Mononuclear cell (primary cell): ENCODE measurements around the gene FBXO31. TPM values are rescaled to one million over a fixed set of nuclear protein-coding genes. Genes with fewer than 3 reads are reported as not detected.

Source experiments
- H3K27me3 ChIP-seq: 2 replicates; pipeline ENCODE4 v1.6.0; 2011; ENCODE audit warnings: low read length, control low read depth; ENCODE audit not compliant: insufficient read depth
- H3K4me1 ChIP-seq: 2 replicates; pipeline ENCODE4 v1.5.1; 2011; ENCODE audit warnings: mild to moderate bottlenecking, low read length, control low read depth; ENCODE audit not compliant: insufficient read depth
- H3K4me3 ChIP-seq: 2 replicates; pipeline ENCODE4 v1.5.1; 2011; ENCODE audit warnings: mild to moderate bottlenecking, low read length, moderate library complexity
- H3K9me3 ChIP-seq: 2 replicates; pipeline ENCODE4 v1.5.1; 2011; ENCODE audit warnings: low read depth, mild to moderate bottlenecking, control low read depth, low read length
- total RNA-seq: library from RNA; depleted of rRNA; stranded (reverse); fragments of >200 nt; gene quantifications from one replicate; pipeline ENCODE4 v1.2.3, GENCODE V29; 2012

The FBXO31 gene
- total RNA-seq, 1 donor, result 17.3 TPM

DNA sequence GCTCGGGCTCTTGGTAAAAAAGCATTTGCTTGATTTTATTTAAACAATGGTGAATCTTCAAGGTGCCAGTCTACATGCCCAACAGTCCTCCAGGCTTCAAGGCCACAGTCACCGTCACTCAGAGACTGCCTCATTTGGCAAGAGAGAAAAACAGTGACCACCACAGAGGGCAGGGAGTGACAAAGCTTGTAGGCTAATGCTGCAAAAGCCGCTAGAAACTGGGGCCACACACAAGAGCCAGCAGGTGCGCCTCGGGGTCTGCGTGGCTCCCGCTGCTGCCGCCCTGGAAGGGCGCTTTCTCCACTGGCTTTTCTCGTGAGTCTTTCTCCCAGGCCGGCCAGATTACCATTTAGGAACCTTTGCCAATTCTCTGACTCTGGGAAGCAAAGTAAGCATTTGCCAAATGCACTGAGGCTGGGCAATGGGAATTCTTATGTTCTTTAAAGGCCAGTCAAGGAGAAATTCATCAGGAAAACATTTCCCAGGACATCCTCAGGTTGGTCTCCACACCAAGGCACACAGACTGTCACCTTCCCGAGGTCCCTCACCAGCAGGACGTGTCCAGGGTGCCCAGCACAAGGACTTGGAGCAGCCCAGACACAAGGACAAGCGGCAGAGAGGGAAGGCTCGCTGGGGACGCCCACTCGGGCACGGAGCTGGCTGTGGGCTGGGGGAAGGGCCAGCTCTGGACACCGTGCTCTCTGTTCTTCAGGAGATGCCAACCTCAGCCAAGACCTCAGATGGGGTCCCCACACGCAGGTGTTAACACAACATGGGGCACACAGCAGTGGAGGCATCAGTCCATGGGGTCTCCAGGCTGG is 53.9 kb downstream of the FBXO31 start:
- H3K9me3 ChIP-seq, result no peaks in the 10 kb centered on the region
- H3K4me1 ChIP-seq, result peaks cover 3% of the 10 kb centered on the region
- H3K27me3 ChIP-seq, result no peaks in the 10 kb centered on the region
- H3K4me3 ChIP-seq, result no peak overlapping the region

- Histone ChIP-seq H3K27me3 (no peaks in the 10 kb centered on the region), H3K9me3 (no peaks in the 10 kb centered on the region), H3K4me3 (no peak overlapping the region), H3K4me1 (peaks cover 4% of the 10 kb centered on the region)
Observed at GRCh38 chr16:87328846-87329245, 54.7 kb downstream of the FBXO31 start.

DNA sequence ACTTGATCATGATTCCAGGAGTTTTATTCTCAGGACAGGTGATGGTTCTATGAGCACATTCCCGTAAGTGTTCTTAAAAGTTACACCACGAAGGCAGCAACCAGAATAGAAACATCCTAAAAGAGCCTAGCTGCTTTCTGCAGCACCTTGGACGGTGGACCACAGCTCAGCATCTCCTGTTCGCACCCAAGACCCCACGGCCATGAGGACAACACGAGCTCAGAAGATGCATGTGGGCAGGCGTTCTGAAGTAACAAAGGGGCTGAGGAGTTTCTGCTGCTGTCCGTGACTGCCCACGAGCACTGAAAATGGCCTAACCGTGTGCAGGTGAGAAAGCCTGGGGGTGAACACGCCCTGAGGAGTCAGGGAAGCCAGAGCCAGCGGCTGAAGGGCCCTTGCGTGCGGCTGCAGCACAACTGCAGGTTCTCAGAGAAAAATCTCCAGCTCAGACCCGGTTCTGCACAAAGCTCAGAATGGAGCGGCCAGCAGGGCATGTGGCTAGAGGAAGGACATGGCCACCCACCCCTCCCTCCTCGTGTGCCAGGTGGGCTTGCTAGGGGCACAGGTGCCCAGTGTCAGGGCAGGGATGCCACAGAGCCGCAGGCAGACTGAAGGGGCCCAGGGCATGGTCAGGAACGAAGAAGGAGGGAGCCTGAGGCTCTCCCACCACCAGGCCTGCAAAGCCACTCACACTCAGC is 55.6 kb downstream of the FBXO31 start:
- H3K4me1 ChIP-seq, result peaks cover 4% of the 10 kb centered on the region
- no peaks in the 10 kb centered on the region for H3K27me3 ChIP-seq
- H3K4me3 ChIP-seq, result no peak overlapping the region
- H3K9me3 ChIP-seq, result no peaks in the 10 kb centered on the region

GRCh38 chr16:87326151-87326571 is 57.4 kb downstream of the FBXO31 start:
- H3K27me3 ChIP-seq, result no peaks in the 10 kb centered on the region
- no peak overlapping the region for H3K4me3 ChIP-seq

DNA sequence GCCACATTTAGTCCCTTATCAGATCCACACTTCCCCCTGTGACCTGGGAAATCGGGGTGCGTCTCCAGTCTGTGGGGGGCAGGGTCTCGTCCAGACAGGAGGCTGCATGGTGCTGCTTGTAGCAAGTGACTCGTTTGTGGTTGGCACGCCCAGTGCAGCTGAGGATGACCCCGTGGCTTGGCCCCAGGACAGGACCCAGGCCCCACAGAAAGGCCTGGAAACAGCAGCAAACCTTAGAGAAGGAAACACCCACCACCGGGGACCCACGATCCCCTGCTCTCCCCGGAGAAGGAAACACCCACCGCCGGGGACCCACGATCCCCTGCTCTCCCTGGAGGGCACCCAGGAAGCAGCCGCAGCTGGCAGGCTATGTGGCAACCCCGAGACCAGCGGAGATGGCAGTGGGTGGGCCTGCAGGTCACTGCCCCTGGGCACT is 58.1 kb downstream of the FBXO31 start:
- Histone ChIP-seq H3K27me3 (no peaks in the 10 kb centered on the region), H3K9me3 (no peaks in the 10 kb centered on the region), H3K4me3 (no peak overlapping the region), H3K4me1 (peaks cover 4% of the 10 kb centered on the region)

More at GRCh38 chr16:87326151-87326571, 57.4 kb downstream of the FBXO31 start:
- H3K4me1 ChIP-seq, result peaks cover 4% of the 10 kb centered on the region
- no peaks in the 10 kb centered on the region for H3K9me3 ChIP-seq

GRCh38 chr16:87324411-87325275 is 58.9 kb downstream of the FBXO31 start:
- Histone ChIP-seq H3K27me3 (no peaks in the 10 kb centered on the region), H3K4me3 (no peak overlapping the region), H3K9me3 (no peaks in the 10 kb centered on the region), H3K4me1 (peaks cover 4% of the 10 kb centered on the region)

GRCh38 chr16:87323727-87324410 is 59.7 kb downstream of the FBXO31 start:
- Histone ChIP-seq H3K27me3 (no peaks in the 10 kb centered on the region), H3K4me3 (no peak overlapping the region), H3K9me3 (no peaks in the 10 kb centered on the region), H3K4me1 (peaks cover 4% of the 10 kb centered on the region)

DNA sequence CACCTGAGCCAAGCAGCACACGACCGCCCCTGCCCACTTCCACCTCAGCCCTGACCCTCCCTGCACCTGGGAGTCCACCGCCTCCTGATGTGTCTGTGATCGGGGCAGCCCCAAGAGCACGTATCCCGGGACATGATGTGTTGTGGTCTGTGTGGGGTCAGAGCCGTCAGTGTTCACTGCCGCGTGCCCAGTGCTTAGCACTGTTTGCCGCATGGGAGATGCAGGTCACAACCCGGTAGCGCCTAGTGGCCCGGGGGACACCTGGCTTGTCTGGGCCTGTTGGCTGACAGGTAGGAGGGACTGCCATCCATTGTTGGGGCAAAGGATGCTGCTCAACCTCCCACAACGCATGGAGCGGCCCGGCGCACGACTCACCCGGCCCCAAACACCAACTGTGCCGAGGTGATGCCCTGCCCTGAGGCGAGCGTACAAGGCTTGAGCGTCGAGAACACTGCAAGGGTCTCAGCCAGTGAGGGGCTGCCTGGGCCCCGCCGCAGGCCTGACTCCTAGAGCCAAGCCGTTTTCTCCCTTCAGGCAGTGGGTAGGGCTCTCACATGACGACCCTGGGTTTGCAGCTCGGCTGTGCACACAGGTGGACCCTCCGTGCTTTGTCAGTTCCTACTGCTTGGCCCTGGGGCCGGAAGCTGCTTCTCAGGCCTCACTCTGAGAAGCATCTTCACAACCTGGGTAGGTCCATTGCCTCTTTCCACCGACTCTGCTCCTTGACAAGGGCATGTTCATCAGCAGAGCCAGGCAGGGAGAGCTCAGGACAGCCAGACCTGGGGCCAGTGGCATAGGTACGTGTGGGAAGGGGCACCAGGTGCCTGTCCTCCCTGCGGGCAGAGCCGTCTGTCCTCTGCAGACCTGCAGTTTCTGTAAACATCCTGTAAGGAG is 60.5 kb downstream of the FBXO31 start:
- no peak overlapping the region for H3K4me3 ChIP-seq
- H3K27me3 ChIP-seq, result no peaks in the 10 kb centered on the region
- peaks cover 9% of the 10 kb centered on the region for H3K4me1 ChIP-seq
- no peaks in the 10 kb centered on the region for H3K9me3 ChIP-seq

DNA sequence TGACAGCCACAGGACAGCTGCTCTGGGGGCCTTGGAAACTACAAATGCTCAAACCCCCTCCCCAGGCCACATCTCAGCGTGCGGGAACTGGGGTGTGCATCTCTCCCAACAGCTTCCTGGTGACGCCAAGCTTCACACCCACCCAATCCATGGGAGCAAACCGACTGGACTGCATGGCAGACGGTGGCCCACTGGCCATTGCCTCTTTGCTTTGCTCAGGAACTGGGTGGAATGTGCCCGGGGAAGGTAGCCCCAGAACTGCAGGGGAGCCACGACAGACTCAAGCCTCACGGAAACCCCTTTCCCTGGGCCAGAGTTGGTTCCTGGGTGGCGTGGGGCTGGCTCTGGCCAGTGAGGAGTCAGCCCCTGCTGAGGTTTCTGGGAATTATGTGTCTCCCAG is 61.2 kb downstream of the FBXO31 start:
- H3K4me1 ChIP-seq, result peaks cover 14% of the 10 kb centered on the region
- no peak overlapping the region for H3K4me3 ChIP-seq
- no peaks in the 10 kb centered on the region for H3K9me3 ChIP-seq
- H3K27me3 ChIP-seq, result no peaks in the 10 kb centered on the region

DNA sequence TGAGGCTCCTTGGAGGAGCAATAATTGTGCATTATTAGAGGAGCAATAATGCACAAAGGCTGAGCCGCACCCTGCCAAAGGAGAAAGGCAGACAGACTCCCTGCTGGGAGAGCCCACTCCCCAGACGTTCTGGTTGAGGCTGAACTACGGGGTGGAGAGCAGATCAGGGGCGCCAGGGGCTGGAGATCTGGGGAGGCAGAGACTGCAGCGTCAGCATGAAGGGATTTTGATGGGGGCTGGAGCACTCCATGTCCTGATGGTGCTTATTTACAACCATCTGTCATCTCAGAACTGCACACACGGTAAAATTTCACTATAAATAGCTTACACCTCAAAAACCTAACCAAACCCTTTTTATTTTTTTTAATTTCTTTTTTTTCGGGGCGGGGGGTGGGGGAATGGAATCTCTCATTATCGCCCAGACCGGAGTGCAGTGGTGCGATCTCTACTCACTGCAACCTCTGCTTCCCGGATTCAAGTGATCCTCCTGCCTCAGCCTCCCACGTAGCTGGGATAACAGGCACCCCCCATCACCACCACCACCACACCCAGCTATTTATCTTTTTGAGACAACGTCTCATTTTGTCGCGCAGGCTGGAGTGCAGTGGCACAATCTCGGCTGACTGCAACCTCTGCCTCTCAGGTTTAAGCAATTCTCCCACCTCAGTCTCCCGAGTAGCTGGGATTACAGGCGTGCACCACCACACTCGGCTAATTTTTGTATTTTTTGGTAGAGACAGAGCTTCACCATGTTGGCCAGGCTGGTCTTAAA is 62.1 kb downstream of the FBXO31 start:
- H3K4me1 ChIP-seq, result peaks cover 14% of the 10 kb centered on the region
- no peaks in the 10 kb centered on the region for H3K27me3 ChIP-seq
- no peaks in the 10 kb centered on the region for H3K9me3 ChIP-seq
- no peak overlapping the region for H3K4me3 ChIP-seq

- H3K4me1 ChIP-seq, result peaks cover 14% of the 10 kb centered on the region
- no peaks in the 10 kb centered on the region for H3K9me3 ChIP-seq
- no peaks in the 10 kb centered on the region for H3K27me3 ChIP-seq
Observed at GRCh38 chr16:87320510-87321227, 62.9 kb downstream of the FBXO31 start.

DNA sequence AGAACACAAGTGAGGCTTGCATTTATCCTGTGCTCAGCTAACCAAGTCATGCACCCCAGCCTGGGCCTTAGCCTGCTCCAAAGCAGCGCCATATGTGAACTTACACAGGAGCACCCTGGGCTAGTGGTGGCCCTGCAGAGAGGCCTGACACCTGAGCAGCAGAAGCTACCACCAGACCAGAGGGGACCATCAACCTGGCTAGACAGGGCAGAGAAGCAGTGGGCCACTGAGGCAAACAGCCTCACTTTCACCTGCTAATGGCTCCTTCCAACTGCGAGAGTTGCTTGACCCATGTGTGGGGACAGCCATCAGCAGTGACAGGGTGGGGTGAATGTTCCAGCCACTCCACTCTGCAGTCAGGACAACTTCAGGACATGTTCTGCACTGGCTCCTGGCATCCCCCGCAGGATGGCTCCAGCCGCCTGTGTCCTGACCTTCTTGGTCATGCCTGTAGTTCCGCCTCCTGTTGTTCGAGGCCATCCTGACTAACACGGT is 63.5 kb downstream of the FBXO31 start:
- H3K27me3 ChIP-seq, result no peaks in the 10 kb centered on the region
- no peak overlapping the region for H3K4me3 ChIP-seq
- peaks cover 14% of the 10 kb centered on the region for H3K4me1 ChIP-seq
- H3K9me3 ChIP-seq, result no peaks in the 10 kb centered on the region

More at GRCh38 chr16:87320510-87321227, 62.9 kb downstream of the FBXO31 start:
- H3K4me3 ChIP-seq, result no peak overlapping the region
